Measurements from ENCODE around the gene LHX6. TPM values are rescaled to one million over a fixed set of nuclear protein-coding genes. Genes with fewer than 3 reads are reported as not detected.
A peak's percentile ranks its signal among the peaks of the same experiment; 100 is the strongest.

Gene LHX6
- total and polyA plus RNA-seq, 2 of the 13 experiments (the other 11 are each of a cell fraction or from before 2014, with no cell fraction given), result 1.1 to 1.3 TPM

DNA sequence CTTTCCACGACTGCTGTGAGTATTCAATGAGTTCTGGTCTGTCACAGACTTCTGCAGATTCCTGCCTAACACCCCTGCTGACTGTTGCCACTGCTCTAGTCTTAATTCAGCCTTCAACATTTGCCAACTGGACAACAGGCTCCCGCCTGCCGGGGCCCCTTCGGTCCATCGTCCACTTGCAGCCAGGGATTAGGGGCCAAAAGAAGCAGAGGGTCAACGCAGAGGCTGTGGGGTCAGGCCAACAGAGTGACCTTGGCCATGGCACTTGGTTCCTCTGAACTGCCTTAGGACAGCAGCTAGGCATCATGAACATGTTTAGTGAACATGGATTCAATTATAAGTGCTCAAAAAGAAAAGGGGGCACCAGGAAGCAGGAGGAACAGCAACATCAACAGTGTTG is 40.4 kb downstream of the LHX6 start (continued):
- TF ChIP-seq, protein P1, sequence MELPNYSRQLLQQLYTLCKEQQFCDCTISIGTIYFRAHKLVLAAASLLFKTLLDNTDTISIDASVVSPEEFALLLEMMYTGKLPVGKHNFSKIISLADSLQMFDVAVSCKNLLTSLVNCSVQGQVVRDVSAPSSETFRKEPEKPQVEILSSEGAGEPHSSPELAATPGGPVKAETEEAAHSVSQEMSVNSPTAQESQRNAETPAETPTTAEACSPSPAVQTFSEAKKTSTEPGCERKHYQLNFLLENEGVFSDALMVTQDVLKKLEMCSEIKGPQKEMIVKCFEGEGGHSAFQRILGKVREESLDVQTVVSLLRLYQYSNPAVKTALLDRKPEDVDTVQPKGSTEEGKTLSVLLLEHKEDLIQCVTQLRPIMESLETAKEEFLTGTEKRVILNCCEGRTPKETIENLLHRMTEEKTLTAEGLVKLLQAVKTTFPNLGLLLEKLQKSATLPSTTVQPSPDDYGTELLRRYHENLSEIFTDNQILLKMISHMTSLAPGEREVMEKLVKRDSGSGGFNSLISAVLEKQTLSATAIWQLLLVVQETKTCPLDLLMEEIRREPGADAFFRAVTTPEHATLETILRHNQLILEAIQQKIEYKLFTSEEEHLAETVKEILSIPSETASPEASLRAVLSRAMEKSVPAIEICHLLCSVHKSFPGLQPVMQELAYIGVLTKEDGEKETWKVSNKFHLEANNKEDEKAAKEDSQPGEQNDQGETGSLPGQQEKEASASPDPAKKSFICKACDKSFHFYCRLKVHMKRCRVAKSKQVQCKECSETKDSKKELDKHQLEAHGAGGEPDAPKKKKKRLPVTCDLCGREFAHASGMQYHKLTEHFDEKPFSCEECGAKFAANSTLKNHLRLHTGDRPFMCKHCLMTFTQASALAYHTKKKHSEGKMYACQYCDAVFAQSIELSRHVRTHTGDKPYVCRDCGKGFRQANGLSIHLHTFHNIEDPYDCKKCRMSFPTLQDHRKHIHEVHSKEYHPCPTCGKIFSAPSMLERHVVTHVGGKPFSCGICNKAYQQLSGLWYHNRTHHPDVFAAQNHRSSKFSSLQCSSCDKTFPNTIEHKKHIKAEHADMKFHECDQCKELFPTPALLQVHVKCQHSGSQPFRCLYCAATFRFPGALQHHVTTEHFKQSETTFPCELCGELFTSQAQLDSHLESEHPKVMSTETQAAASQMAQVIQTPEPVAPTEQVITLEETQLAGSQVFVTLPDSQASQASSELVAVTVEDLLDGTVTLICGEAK (IDR thresholded peaks at IDR 0.05), result no peak
- TF ChIP-seq, protein P1 (CRISPR knock-in tag; IDR thresholded peaks at IDR 0.05), result no peak
- TF ChIP-seq, protein P2, sequence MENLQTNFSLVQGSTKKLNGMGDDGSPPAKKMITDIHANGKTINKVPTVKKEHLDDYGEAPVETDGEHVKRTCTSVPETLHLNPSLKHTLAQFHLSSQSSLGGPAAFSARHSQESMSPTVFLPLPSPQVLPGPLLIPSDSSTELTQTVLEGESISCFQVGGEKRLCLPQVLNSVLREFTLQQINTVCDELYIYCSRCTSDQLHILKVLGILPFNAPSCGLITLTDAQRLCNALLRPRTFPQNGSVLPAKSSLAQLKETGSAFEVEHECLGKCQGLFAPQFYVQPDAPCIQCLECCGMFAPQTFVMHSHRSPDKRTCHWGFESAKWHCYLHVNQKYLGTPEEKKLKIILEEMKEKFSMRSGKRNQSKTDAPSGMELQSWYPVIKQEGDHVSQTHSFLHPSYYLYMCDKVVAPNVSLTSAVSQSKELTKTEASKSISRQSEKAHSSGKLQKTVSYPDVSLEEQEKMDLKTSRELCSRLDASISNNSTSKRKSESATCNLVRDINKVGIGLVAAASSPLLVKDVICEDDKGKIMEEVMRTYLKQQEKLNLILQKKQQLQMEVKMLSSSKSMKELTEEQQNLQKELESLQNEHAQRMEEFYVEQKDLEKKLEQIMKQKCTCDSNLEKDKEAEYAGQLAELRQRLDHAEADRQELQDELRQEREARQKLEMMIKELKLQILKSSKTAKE (CRISPR knock-in tag; IDR thresholded peaks at IDR 0.05; ENCODE audit: borderline replicate concordance), result peak; percentile 57; the same call in 1 of the 2 replicates
- TF ChIP-seq, protein P3, sequence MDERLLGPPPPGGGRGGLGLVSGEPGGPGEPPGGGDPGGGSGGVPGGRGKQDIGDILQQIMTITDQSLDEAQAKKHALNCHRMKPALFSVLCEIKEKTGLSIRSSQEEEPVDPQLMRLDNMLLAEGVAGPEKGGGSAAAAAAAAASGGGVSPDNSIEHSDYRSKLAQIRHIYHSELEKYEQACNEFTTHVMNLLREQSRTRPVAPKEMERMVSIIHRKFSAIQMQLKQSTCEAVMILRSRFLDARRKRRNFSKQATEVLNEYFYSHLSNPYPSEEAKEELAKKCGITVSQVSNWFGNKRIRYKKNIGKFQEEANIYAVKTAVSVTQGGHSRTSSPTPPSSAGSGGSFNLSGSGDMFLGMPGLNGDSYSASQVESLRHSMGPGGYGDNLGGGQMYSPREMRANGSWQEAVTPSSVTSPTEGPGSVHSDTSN (CRISPR knock-in tag; IDR thresholded peaks at IDR 0.05), result no peak
- no peak for TF ChIP-seq SOX13 (IDR thresholded peaks at IDR 0.05)
- TF ChIP-seq SOX13 (CRISPR knock-in tag; conservative IDR thresholded peaks at IDR 0.05 in 1 of 2, IDR thresholded peaks at IDR 0.05 in 1 of 2), result 0 out of 4 replicates have a peak, but pooled peaks of 1 of the 2 experiments have one; percentile 2
- no peak for TF ChIP-seq ZNF768 (CRISPR knock-in tag; IDR thresholded peaks at IDR 0.05)
- peak; percentile 71 to 88 for TF ChIP-seq NR2F1 (CRISPR knock-in tag; IDR thresholded peaks at IDR 0.05)
- TF ChIP-seq TBX2 (CRISPR knock-in tag; IDR thresholded peaks at IDR 0.05; ENCODE audit: borderline replicate concordance), result peak; percentile 35; the same call in 1 of the 2 replicates
- TF ChIP-seq ZNF652 (CRISPR knock-in tag; IDR thresholded peaks at IDR 0.05; ENCODE audit: borderline replicate concordance, low read depth), result no peak
- no peak for TF ChIP-seq FOXK2 (IDR thresholded peaks at IDR 0.05)
- TF ChIP-seq ZBTB7B (CRISPR knock-in tag; IDR thresholded peaks at IDR 0.05), result peak; percentile 68; the same call in 1 of the 2 replicates
- peak; percentile 87 for TF ChIP-seq NR2F6 (IDR thresholded peaks at IDR 0.05)
- TF ChIP-seq NR2F6 (CRISPR knock-in tag; IDR thresholded peaks at IDR 0.05), result peak; percentile 81
- TF ChIP-seq ZBTB38 (CRISPR knock-in tag; IDR thresholded peaks at IDR 0.05), result no peak

Data from HepG2 (cell line).